GM23338 (cell line): ENCODE data around the gene MMAB. TPM values are rescaled to one million over a fixed set of nuclear protein-coding genes. Genes with fewer than 3 reads are reported as not detected.

Experiments
- ATAC-seq: fragments of 200-7000 bp; cut with Tn5 transposase; 3 replicates; pipeline ENCODE4 v1.9.1; 2020
- DNase-seq: peaks from one replicate; pipeline ENCODE4 v3.0.0-alpha.2; 2015; ENCODE audit warnings: low spot score
- H2AFZ ChIP-seq: fragments of 200-600 bp; sonication (generic); 2 replicates; pipeline ENCODE4 v1.8.0; 2016; ENCODE audit warnings: antibody characterized with exemption, mild to moderate bottlenecking, moderate library complexity
- H3F3A ChIP-seq: fragments of 200-600 bp; sonication (generic); replicated peaks from 2 replicates; pipeline ENCODE4 v1.8.0; 2017; ENCODE audit warnings: antibody characterized with exemption, mixed run types, low read depth
- H3K27ac ChIP-seq: fragments of 200-600 bp; sonication (generic); 2 replicates; pipeline ENCODE4 v1.6.1; 2016; ENCODE audit warnings: low read depth
- H3K27me3 ChIP-seq: fragments of 200-600 bp; sonication (generic); 2 replicates; pipeline ENCODE4 v1.8.0; 2016; ENCODE audit warnings: mild to moderate bottlenecking, mixed run types, moderate library complexity; ENCODE audit not compliant: insufficient read depth
- H3K36me3 ChIP-seq: fragments of 200-600 bp; sonication (generic); 2 replicates; pipeline ENCODE4 v1.8.0; 2016; ENCODE audit warnings: mild to moderate bottlenecking; ENCODE audit not compliant: insufficient read depth
- H3K4me1 ChIP-seq: fragments of 200-600 bp; sonication (generic); 2 replicates; pipeline ENCODE4 v1.8.0; 2016; ENCODE audit warnings: mild to moderate bottlenecking, moderate library complexity; ENCODE audit not compliant: insufficient read depth
- H3K4me2 ChIP-seq: fragments of 200-600 bp; sonication (generic); 2 replicates; pipeline ENCODE4 v1.7.1; 2017; ENCODE audit warnings: mixed run types
- H3K4me3 ChIP-seq: fragments of 200-600 bp; sonication (generic); 2 replicates; pipeline ENCODE4 v1.6.1; 2016; ENCODE audit warnings: mixed run types
- H3K79me2 ChIP-seq: fragments of 200-600 bp; sonication (generic); replicated peaks from 2 replicates; pipeline ENCODE4 v1.8.0; 2017; ENCODE audit warnings: mild to moderate bottlenecking; ENCODE audit not compliant: insufficient read depth
- H3K9me2 ChIP-seq: fragments of 200-600 bp; sonication (generic); 2 replicates; pipeline ENCODE4 v1.8.0; 2017; ENCODE audit not compliant: insufficient read depth
- H4K20me1 ChIP-seq: fragments of 200-600 bp; sonication (generic); replicated peaks from 2 replicates; pipeline ENCODE4 v1.8.0; 2017; ENCODE audit warnings: mild to moderate bottlenecking; ENCODE audit not compliant: insufficient read depth
- H3K27ac Mint-ChIP-seq: 2 replicates; pipeline ENCODE4 v1.8.0; 2020; ENCODE audit warnings: inconsistent platforms, mild to moderate bottlenecking, moderate library complexity, mixed read lengths
- H3K27me3 Mint-ChIP-seq: 3 replicates; pipeline ENCODE4 v1.8.0; 2022; ENCODE audit warnings: low read depth, mild to moderate bottlenecking, moderate library complexity, mixed read lengths, inconsistent platforms; ENCODE audit not compliant: insufficient read depth, poor library complexity
- H3K36me3 Mint-ChIP-seq: 3 replicates; pipeline ENCODE4 v1.8.0; 2021; ENCODE audit warnings: low read depth, mild to moderate bottlenecking, inconsistent platforms, moderate library complexity, mixed read lengths
- H3K4me1 Mint-ChIP-seq: 3 replicates; pipeline ENCODE4 v1.8.0; 2020; ENCODE audit warnings: mild to moderate bottlenecking, inconsistent platforms, mixed read lengths
- H3K4me3 Mint-ChIP-seq: 3 replicates; pipeline ENCODE4 v1.8.0; 2021; ENCODE audit warnings: moderate library complexity, mild to moderate bottlenecking, inconsistent platforms, mixed read lengths
- H3K9me3 Mint-ChIP-seq: 3 replicates; pipeline ENCODE4 v1.8.0; 2020; ENCODE audit warnings: moderate library complexity, mild to moderate bottlenecking, inconsistent platforms, mixed read lengths
- CREB1 ChIP-seq: fragments of 250-450 bp; sonication (Bioruptor Pico); IDR thresholded peaks from 2 replicates; pipeline ENCODE4 v1.5.0; 2020; ENCODE audit warnings: low read depth, mild to moderate bottlenecking, moderate library complexity
- JUNB ChIP-seq: IDR thresholded peaks from one replicate; pipeline ENCODE4 v1.6.1; 2016; ENCODE audit warnings: antibody characterized with exemption; ENCODE audit not compliant: unreplicated experiment
- NANOG ChIP-seq: IDR thresholded peaks from 2 replicates; pipeline ENCODE4 v1.6.1; 2016; ENCODE audit warnings: antibody characterized with exemption, borderline replicate concordance
- POLR2AphosphoS5 ChIP-seq: IDR thresholded peaks from 2 replicates; pipeline ENCODE4 v1.6.1; 2016; ENCODE audit warnings: antibody characterized with exemption, low read depth
- STAT1 ChIP-seq: IDR thresholded peaks from one replicate; pipeline ENCODE4 v1.6.1; 2016; ENCODE audit warnings: antibody characterized with exemption; ENCODE audit not compliant: unreplicated experiment
- ZNF114 ChIP-seq: fragments of 250-450 bp; sonication (Bioruptor Pico); IDR thresholded peaks from 2 replicates; pipeline ENCODE4 v1.5.0; 2020; ENCODE audit warnings: mild to moderate bottlenecking, moderate library complexity
- polyA plus RNA-seq: library from polyadenylated mRNA; unstranded; fragments of >200 nt; fragmentation: Nextera tagmentation; extraction: Ambion mirVana; gene quantifications from 2 replicates; pipeline ENCODE4 v1.2.1, GENCODE V29; 2016
- total RNA-seq: library from RNA; depleted of rRNA; stranded (reverse); fragments of >200 nt; shearing (Covaris generic); gene quantifications from 2 replicates; pipeline ENCODE4 v1.2.3, GENCODE V29; 2014
- TF ChIP-seq, protein P1 (sequence below): IDR thresholded peaks from one replicate; pipeline ENCODE4 v1.6.1; 2018; ENCODE audit warnings: antibody characterized with exemption; ENCODE audit not compliant: unreplicated experiment
- TF ChIP-seq, protein P2 (sequence below): IDR thresholded peaks from 2 replicates; pipeline ENCODE4 v1.6.1; 2016; ENCODE audit warnings: antibody characterized with exemption
- TF ChIP-seq, protein P3 (sequence below), 2 experiments: fragments of 200-600 bp in 1 of 2; sonication (generic) in 1 of 2; conservative IDR thresholded peaks; 2 replicates each; pipeline versions ENCODE4 v1.5.1 to v1.6.1; 2016 to 2017; ENCODE audit warnings: antibody characterized with exemption in 2 of 2, low read depth in 2 of 2, mild to moderate bottlenecking in 2 of 2, moderate library complexity in 1 of 2
- TF ChIP-seq, protein P4 (sequence below): fragments of 250-450 bp; sonication (Bioruptor Pico); IDR thresholded peaks from 2 replicates; pipeline ENCODE4 v1.5.0; 2020; ENCODE audit warnings: mild to moderate bottlenecking, moderate library complexity

Gene MMAB
- total and polyA plus RNA-seq, 2 experiments from 2014 or later = 24.7 to 38.5 TPM

DNA sequence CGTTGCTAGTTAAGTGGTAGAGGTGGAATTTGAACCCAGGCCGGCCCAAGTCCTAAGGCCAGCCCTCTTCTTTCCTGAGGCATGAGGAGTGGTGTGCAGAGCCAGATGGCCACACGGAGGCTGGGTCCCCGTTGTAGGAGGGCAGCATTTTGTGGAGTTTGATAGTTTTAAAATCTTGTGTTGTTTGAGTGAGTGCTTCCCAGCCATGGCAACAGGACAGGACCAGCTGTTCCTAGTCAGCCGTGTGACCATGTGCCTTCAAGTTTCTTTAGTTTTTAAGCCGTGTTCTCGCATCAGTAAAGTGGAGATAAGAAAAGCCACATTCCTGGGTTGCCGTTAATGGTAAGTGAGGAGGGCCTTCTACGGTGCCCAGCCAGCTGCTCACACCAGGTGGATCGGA is 51.5 kb downstream of the MMAB start:
- Histone ChIP-seq H3K9me2 (no peaks in the 10 kb centered on the region), H3F3A (no peaks in the 10 kb centered on the region), H3K36me3 (no peaks in the 10 kb centered on the region), H4K20me1 (no peaks in the 10 kb centered on the region; the same call in 1 of the 2 replicates), H3K4me1 (no peaks in the 10 kb centered on the region), H2AFZ (no peak overlapping the region), H3K4me3 (no peak overlapping the region), H3K27me3 (no peaks in the 10 kb centered on the region), H3K27ac (no peak overlapping the region), H3K79me2 (no peaks in the 10 kb centered on the region), H3K4me2 (no peak overlapping the region)
- no peaks in the 10 kb centered on the region for H3K9me3 Mint-ChIP-seq
- H3K27ac Mint-ChIP-seq = no peak overlapping the region
- H3K4me3 Mint-ChIP-seq = no peak overlapping the region
- TF ChIP-seq JUNB = no peak
- TF ChIP-seq STAT1 = no peak
- ATAC-seq = no peak
- H3K4me1 Mint-ChIP-seq = peaks cover 5% of the 10 kb centered on the region
- no peak for DNase-seq
- H3K27me3 Mint-ChIP-seq = peaks cover 7% of the 10 kb centered on the region
- peaks cover 37% of the 10 kb centered on the region for H3K36me3 Mint-ChIP-seq

DNA sequence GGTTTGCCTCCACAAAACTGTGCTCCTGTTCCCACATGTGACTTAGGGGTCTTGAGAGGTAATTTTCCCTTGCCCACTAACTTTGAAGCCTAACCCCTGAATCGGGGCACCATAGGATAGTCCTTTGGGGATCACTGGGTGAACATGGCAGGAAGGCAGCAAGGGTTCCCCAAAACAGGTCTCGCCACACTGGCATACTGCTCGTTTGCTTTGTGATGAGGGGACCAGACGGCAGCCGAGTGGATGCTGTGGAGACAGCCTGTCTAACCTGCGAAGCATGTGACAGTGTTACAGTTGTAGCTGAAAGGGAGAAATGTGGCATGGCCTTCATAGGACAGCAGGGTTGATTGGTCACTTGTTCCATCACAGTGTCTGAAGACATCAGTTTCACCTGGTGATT is 53.5 kb downstream of the MMAB start:
- Mint-ChIP-seq H3K27me3 (peaks cover 7% of the 10 kb centered on the region), H3K4me1 (peaks cover 5% of the 10 kb centered on the region), H3K4me3 (no peak overlapping the region), H3K9me3 (no peaks in the 10 kb centered on the region), H3K36me3 (peaks cover 40% of the 10 kb centered on the region), H3K27ac (0 out of 2 replicates have a peak overlapping the region, but pooled peaks have one; percentile 56)
- Histone ChIP-seq H4K20me1 (no peaks in the 10 kb centered on the region; the same call in 1 of the 2 replicates), H3F3A (no peaks in the 10 kb centered on the region), H2AFZ (no peak overlapping the region), H3K36me3 (no peaks in the 10 kb centered on the region), H3K4me1 (no peaks in the 10 kb centered on the region), H3K9me2 (no peaks in the 10 kb centered on the region), H3K4me2 (no peak overlapping the region), H3K4me3 (no peak overlapping the region), H3K79me2 (no peaks in the 10 kb centered on the region), H3K27me3 (no peaks in the 10 kb centered on the region), H3K27ac (no peak overlapping the region)
- no peak for DNase-seq
- ATAC-seq = no peak
- TF ChIP-seq, protein P1, sequence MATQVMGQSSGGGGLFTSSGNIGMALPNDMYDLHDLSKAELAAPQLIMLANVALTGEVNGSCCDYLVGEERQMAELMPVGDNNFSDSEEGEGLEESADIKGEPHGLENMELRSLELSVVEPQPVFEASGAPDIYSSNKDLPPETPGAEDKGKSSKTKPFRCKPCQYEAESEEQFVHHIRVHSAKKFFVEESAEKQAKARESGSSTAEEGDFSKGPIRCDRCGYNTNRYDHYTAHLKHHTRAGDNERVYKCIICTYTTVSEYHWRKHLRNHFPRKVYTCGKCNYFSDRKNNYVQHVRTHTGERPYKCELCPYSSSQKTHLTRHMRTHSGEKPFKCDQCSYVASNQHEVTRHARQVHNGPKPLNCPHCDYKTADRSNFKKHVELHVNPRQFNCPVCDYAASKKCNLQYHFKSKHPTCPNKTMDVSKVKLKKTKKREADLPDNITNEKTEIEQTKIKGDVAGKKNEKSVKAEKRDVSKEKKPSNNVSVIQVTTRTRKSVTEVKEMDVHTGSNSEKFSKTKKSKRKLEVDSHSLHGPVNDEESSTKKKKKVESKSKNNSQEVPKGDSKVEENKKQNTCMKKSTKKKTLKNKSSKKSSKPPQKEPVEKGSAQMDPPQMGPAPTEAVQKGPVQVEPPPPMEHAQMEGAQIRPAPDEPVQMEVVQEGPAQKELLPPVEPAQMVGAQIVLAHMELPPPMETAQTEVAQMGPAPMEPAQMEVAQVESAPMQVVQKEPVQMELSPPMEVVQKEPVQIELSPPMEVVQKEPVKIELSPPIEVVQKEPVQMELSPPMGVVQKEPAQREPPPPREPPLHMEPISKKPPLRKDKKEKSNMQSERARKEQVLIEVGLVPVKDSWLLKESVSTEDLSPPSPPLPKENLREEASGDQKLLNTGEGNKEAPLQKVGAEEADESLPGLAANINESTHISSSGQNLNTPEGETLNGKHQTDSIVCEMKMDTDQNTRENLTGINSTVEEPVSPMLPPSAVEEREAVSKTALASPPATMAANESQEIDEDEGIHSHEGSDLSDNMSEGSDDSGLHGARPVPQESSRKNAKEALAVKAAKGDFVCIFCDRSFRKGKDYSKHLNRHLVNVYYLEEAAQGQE = no peak
- TF ChIP-seq NANOG (no peak), JUNB (no peak), CREB1 (CRISPR knock-in tag) (no peak), ZNF114 (CRISPR knock-in tag) (no peak), POLR2AphosphoS5 (no peak), STAT1 (no peak)
- TF ChIP-seq, protein P2, sequence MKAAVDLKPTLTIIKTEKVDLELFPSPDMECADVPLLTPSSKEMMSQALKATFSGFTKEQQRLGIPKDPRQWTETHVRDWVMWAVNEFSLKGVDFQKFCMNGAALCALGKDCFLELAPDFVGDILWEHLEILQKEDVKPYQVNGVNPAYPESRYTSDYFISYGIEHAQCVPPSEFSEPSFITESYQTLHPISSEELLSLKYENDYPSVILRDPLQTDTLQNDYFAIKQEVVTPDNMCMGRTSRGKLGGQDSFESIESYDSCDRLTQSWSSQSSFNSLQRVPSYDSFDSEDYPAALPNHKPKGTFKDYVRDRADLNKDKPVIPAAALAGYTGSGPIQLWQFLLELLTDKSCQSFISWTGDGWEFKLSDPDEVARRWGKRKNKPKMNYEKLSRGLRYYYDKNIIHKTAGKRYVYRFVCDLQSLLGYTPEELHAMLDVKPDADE = no peak
- TF ChIP-seq, protein P3, sequence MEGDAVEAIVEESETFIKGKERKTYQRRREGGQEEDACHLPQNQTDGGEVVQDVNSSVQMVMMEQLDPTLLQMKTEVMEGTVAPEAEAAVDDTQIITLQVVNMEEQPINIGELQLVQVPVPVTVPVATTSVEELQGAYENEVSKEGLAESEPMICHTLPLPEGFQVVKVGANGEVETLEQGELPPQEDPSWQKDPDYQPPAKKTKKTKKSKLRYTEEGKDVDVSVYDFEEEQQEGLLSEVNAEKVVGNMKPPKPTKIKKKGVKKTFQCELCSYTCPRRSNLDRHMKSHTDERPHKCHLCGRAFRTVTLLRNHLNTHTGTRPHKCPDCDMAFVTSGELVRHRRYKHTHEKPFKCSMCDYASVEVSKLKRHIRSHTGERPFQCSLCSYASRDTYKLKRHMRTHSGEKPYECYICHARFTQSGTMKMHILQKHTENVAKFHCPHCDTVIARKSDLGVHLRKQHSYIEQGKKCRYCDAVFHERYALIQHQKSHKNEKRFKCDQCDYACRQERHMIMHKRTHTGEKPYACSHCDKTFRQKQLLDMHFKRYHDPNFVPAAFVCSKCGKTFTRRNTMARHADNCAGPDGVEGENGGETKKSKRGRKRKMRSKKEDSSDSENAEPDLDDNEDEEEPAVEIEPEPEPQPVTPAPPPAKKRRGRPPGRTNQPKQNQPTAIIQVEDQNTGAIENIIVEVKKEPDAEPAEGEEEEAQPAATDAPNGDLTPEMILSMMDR (conservative IDR thresholded peaks at IDR 0.05; ENCODE audit: low read depth in 2 of 2) = no peak
- TF ChIP-seq, protein P4, sequence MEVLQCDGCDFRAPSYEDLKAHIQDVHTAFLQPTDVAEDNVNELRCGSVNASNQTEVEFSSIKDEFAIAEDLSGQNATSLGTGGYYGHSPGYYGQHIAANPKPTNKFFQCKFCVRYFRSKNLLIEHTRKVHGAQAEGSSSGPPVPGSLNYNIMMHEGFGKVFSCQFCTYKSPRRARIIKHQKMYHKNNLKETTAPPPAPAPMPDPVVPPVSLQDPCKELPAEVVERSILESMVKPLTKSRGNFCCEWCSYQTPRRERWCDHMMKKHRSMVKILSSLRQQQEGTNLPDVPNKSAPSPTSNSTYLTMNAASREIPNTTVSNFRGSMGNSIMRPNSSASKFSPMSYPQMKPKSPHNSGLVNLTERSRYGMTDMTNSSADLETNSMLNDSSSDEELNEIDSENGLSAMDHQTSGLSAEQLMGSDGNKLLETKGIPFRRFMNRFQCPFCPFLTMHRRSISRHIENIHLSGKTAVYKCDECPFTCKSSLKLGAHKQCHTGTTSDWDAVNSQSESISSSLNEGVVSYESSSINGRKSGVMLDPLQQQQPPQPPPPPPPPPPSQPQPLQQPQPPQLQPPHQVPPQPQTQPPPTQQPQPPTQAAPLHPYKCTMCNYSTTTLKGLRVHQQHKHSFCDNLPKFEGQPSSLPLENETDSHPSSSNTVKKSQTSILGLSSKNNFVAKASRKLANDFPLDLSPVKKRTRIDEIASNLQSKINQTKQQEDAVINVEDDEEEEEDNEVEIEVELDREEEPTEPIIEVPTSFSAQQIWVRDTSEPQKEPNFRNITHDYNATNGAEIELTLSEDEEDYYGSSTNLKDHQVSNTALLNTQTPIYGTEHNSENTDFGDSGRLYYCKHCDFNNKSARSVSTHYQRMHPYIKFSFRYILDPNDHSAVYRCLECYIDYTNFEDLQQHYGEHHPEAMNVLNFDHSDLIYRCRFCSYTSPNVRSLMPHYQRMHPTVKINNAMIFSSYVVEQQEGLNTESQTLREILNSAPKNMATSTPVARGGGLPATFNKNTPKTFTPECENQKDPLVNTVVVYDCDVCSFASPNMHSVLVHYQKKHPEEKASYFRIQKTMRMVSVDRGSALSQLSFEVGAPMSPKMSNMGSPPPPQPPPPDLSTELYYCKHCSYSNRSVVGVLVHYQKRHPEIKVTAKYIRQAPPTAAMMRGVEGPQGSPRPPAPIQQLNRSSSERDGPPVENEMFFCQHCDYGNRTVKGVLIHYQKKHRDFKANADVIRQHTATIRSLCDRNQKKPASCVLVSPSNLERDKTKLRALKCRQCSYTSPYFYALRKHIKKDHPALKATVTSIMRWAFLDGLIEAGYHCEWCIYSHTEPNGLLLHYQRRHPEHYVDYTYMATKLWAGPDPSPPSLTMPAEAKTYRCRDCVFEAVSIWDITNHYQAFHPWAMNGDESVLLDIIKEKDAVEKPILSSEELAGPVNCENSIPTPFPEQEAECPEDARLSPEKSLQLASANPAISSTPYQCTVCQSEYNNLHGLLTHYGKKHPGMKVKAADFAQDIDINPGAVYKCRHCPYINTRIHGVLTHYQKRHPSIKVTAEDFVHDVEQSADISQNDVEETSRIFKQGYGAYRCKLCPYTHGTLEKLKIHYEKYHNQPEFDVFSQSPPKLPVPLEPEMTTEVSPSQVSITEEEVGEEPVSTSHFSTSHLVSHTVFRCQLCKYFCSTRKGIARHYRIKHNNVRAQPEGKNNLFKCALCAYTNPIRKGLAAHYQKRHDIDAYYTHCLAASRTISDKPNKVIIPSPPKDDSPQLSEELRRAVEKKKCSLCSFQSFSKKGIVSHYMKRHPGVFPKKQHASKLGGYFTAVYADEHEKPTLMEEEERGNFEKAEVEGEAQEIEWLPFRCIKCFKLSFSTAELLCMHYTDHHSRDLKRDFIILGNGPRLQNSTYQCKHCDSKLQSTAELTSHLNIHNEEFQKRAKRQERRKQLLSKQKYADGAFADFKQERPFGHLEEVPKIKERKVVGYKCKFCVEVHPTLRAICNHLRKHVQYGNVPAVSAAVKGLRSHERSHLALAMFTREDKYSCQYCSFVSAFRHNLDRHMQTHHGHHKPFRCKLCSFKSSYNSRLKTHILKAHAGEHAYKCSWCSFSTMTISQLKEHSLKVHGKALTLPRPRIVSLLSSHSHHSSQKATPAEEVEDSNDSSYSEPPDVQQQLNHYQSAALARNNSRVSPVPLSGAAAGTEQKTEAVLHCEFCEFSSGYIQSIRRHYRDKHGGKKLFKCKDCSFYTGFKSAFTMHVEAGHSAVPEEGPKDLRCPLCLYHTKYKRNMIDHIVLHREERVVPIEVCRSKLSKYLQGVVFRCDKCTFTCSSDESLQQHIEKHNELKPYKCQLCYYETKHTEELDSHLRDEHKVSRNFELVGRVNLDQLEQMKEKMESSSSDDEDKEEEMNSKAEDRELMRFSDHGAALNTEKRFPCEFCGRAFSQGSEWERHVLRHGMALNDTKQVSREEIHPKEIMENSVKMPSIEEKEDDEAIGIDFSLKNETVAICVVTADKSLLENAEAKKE (CRISPR knock-in tag) = no peak
